Ishikawa (cell line): ENCODE measurements around the gene ACBD6.

Experiments used
- CEBPB ChIP-seq: IDR thresholded peaks from 2 replicates; pipeline ENCODE4 v1.6.1; 2012
- CREB1 ChIP-seq: IDR thresholded peaks from 2 replicates; pipeline ENCODE4 v1.6.1; 2012; ENCODE audit warnings: low read depth
- NFIC ChIP-seq: IDR thresholded peaks from 2 replicates; pipeline ENCODE4 v1.6.1; 2012
- RAD21 ChIP-seq: IDR thresholded peaks from 2 replicates; pipeline ENCODE4 v1.6.1; 2012; ENCODE audit warnings: low read depth
- REST ChIP-seq: IDR thresholded peaks from 2 replicates; pipeline ENCODE4 v1.6.1; 2012; ENCODE audit warnings: low read depth, mild to moderate bottlenecking
- TAF1 ChIP-seq: IDR thresholded peaks from 2 replicates; pipeline ENCODE4 v1.6.1; 2012; ENCODE audit warnings: low read depth, mild to moderate bottlenecking

- no peak for TF ChIP-seq REST
- no peak for TF ChIP-seq RAD21
- TF ChIP-seq TAF1, result no peak
- no peak for TF ChIP-seq CREB1
- peak; percentile 43 for TF ChIP-seq CEBPB
- TF ChIP-seq NFIC, result no peak
Measured at GRCh38 chr1:180310095-180310494, 192.3 kb downstream of the ACBD6 start.
